ENCODE measurements around the gene SPATA18. TPM values are rescaled to one million over a fixed set of nuclear protein-coding genes. Genes with fewer than 3 reads are reported as not detected.

The SPATA18 gene
- total and polyA plus RNA-seq, 2 of the 8 experiments (the other 6 are each of a cell fraction or from before 2014, with no cell fraction given) = 1.4 to 2.4 TPM

GRCh38 chr4:52116641-52117040, 65.5 kb downstream of the SPATA18 start:
- no peak overlapping the region for H3K4ac ChIP-seq (replicated peaks; ENCODE audit: insufficient read length, low read depth, low read length)
- H3K56ac ChIP-seq (replicated peaks; ENCODE audit: insufficient read length, low read depth, low read length) = no peak overlapping the region
- no peak overlapping the region for H4K91ac ChIP-seq (replicated peaks; ENCODE audit: insufficient read length, low read length)
- no peak overlapping the region for H2BK5ac ChIP-seq (ENCODE audit: low read depth, low read length)
- no peak overlapping the region for H2BK20ac ChIP-seq (ENCODE audit: low read length)
- 89% methylated on average over 2 of the region's 2 CpGs; no CpG with 5 or more reads in 1 of the 2 experiments for WGBS, 2 experiments (ENCODE audit: extremely low coverage in 1 of 2, insufficient coverage in 1 of 2, insufficient read length in 1 of 2, insufficient replicate concordance in 2 of 2, low coverage in 1 of 2, low lambda C conversion rate in 2 of 2, missing lambda C conversion rate in 1 of 2)
- no peak overlapping the region for H3K9ac ChIP-seq (replicated peaks in 1 of 4; ENCODE audit: extremely low read depth in 1 of 4, low read depth in 3 of 4, low read length in 3 of 4)
- H2BK12ac ChIP-seq (ENCODE audit: low read depth, low read length) = no peak overlapping the region
- H3K4me1 ChIP-seq (replicated peaks in 1 of 4; ENCODE audit: control insufficient read depth in 3 of 4, insufficient read depth in 4 of 4, low read length in 3 of 4) = no peaks in the 10 kb centered on the region
- no peaks in the 10 kb centered on the region for H3K79me1 ChIP-seq (ENCODE audit: low read depth, low read length)
- no peak overlapping the region for H3K4me2 ChIP-seq (ENCODE audit: insufficient read depth in 1 of 2, low read depth in 2 of 2, low read length in 2 of 2)
- no peak overlapping the region for H2BK120ac ChIP-seq (replicated peaks; ENCODE audit: low read depth, low read length)
- no peaks in the 10 kb centered on the region for H3K79me2 ChIP-seq (ENCODE audit: control insufficient read depth in 1 of 2, insufficient read depth in 2 of 2, low read length in 2 of 2)
- no peak overlapping the region for H2AK5ac ChIP-seq (ENCODE audit: low read depth, low read length)
- H3K9me3 ChIP-seq (ENCODE audit: insufficient read depth in 2 of 2, low read depth in 1 of 2, low read length in 1 of 2) = no peaks in the 10 kb centered on the region
- H4K5ac ChIP-seq (ENCODE audit: insufficient read length, low read depth, low read length) = no peak overlapping the region
- no peak overlapping the region for H2AFZ ChIP-seq (ENCODE audit: low read length)
- FAIRE-seq = no peak
- CTCF ChIA-PET (ENCODE audit: partially characterized antibody) = no interaction called here
- no peak overlapping the region for H3K23ac ChIP-seq (ENCODE audit: insufficient read length)
- no peak overlapping the region for H2BK15ac ChIP-seq (ENCODE audit: low read length)
- peaks cover 0 to 1% (median 0%) of the 10 kb centered on the region in 4 experiments; a peak in 1 of 7 replicates for H3K27me3 ChIP-seq (replicated peaks in 1 of 4; ENCODE audit: control insufficient read depth in 3 of 4, extremely low read depth in 1 of 4, insufficient read depth in 3 of 4, low read length in 3 of 4)
- DNase-seq (ENCODE audit: low read depth in 1 of 2, low spot score in 2 of 2) = no peak
- no peaks in the 10 kb centered on the region for H4K20me1 ChIP-seq (replicated peaks in 1 of 2; ENCODE audit: control insufficient read depth in 1 of 2, insufficient read depth in 2 of 2, low read length in 2 of 2)
- H3K23me2 ChIP-seq (ENCODE audit: low read depth, low read length) = no peaks in the 10 kb centered on the region
- no peak overlapping the region for H3K14ac ChIP-seq (ENCODE audit: insufficient read length)
- no peak overlapping the region for H3K18ac ChIP-seq (ENCODE audit: extremely low read depth, low read length)
- no peak overlapping the region for H4K8ac ChIP-seq (ENCODE audit: extremely low read depth, insufficient read depth, low read length)
- no peak overlapping the region for H3K4me3 ChIP-seq (ENCODE audit: extremely low read depth in 1 of 4, insufficient read depth in 2 of 4, low read depth in 3 of 4, low read length in 4 of 4)
- POLR2A ChIA-PET (ENCODE audit: partially characterized antibody) = interaction anchor here (1.0 kb wide), 1 partner anchor 9 kb away, joined by 3 read pairs; no protein-coding TSS in a partner anchor
- H3K27ac ChIP-seq (ENCODE audit: low read depth, low read length) = no peak overlapping the region
- no peaks in the 10 kb centered on the region for H3K36me3 ChIP-seq (ENCODE audit: control insufficient read depth in 2 of 4, insufficient read depth in 4 of 4, low read length in 3 of 4)
- TF ChIP-seq TAF7 (optimal IDR thresholded peaks at IDR 0.05; ENCODE audit: borderline replicate concordance, low read depth, low read length) (no peak), POLR2A (IDR thresholded peaks at IDR 0.05; ENCODE audit: control extremely low read depth in 1 of 2, low read depth in 2 of 2, low read length in 2 of 2) (no peak), BACH1 (IDR thresholded peaks at IDR 0.05; ENCODE audit: low read length) (no peak), CTBP2 (IDR thresholded peaks at IDR 0.05; ENCODE audit: borderline replicate concordance, insufficient read depth, insufficient read length, low read length) (no peak), ATF2 (IDR thresholded peaks at IDR 0.05; ENCODE audit: low read length) (no peak), POLR2AphosphoS5 (IDR thresholded peaks at IDR 0.05; ENCODE audit: low read depth, low read length) (no peak), MAX (IDR thresholded peaks at IDR 0.05) (no peak), NANOG (IDR thresholded peaks at IDR 0.05; ENCODE audit: insufficient read depth, low read depth, low read length, poor library complexity, severe bottlenecking) (no peak), CTCF (IDR thresholded peaks at IDR 0.05; ENCODE audit: control extremely low read depth in 1 of 3, insufficient read depth in 1 of 3, low read depth in 1 of 3, low read length in 3 of 3) (no peak)

All from H1 (cell line).